ENCODE results near the gene BTBD2. TPM values are rescaled to one million over a fixed set of nuclear protein-coding genes. Genes with fewer than 3 reads are reported as not detected.

Gene BTBD2
- total and polyA plus RNA-seq, 2 experiments from 2014 or later = 126 to 155 TPM

- peaks cover 5% of the 10 kb centered on the region for H3K4me1 ChIP-seq (ENCODE audit: low read depth)
- H3K36me3 ChIP-seq = no peaks in the 10 kb centered on the region
- H3K4me3 ChIP-seq = no peak overlapping the region
- no peaks in the 10 kb centered on the region for H3K9me3 ChIP-seq (ENCODE audit: low read depth)
- no peaks in the 10 kb centered on the region for H3K27me3 ChIP-seq
- H3K27ac ChIP-seq = no peak overlapping the region
- DNase-seq (ENCODE audit: low read depth in 1 of 2, low spot score in 1 of 2) = no peak
- TF ChIP-seq CTCF (IDR thresholded peaks at IDR 0.05; ENCODE audit: low read depth, low read length) = no peak
Measured at GRCh38 chr19:1947651-1948209, 67.8 kb downstream of the BTBD2 start.

GRCh38 chr19:1945899-1946298 lies 69.6 kb downstream of the BTBD2 start:
- Histone ChIP-seq H3K27ac (no peak overlapping the region), H3K4me3 (no peak overlapping the region), H3K36me3 (no peaks in the 10 kb centered on the region), H3K4me1 (ENCODE audit: low read depth) (peaks cover 10% of the 10 kb centered on the region), H3K27me3 (no peaks in the 10 kb centered on the region), H3K9me3 (ENCODE audit: low read depth) (no peaks in the 10 kb centered on the region)
- DNase-seq (ENCODE audit: low read depth in 1 of 2, low spot score in 1 of 2) = peak; percentile 29 to 56
- peak; percentile 55 for TF ChIP-seq CTCF (IDR thresholded peaks at IDR 0.05; ENCODE audit: low read depth, low read length)

- Histone ChIP-seq H3K4me1 (ENCODE audit: low read depth) (peaks cover 10% of the 10 kb centered on the region), H3K27me3 (no peaks in the 10 kb centered on the region), H3K36me3 (no peaks in the 10 kb centered on the region), H3K27ac (no peak overlapping the region), H3K9me3 (ENCODE audit: low read depth) (no peaks in the 10 kb centered on the region), H3K4me3 (no peak overlapping the region)
- TF ChIP-seq CTCF (IDR thresholded peaks at IDR 0.05; ENCODE audit: low read depth, low read length) = no peak
- DNase-seq (ENCODE audit: low read depth in 1 of 2, low spot score in 1 of 2) = no peak
Measured at GRCh38 chr19:1944916-1945561, 70.5 kb downstream of the BTBD2 start.

- Histone ChIP-seq H3K4me1 (ENCODE audit: low read depth) (peaks cover 14% of the 10 kb centered on the region), H3K27me3 (no peaks in the 10 kb centered on the region), H3K36me3 (no peaks in the 10 kb centered on the region), H3K9me3 (ENCODE audit: low read depth) (no peaks in the 10 kb centered on the region), H3K27ac (no peak overlapping the region), H3K4me3 (no peak overlapping the region)
- no peak for TF ChIP-seq CTCF (IDR thresholded peaks at IDR 0.05; ENCODE audit: low read depth, low read length)
- no peak for DNase-seq (ENCODE audit: low read depth in 1 of 2, low spot score in 1 of 2)
Measured at GRCh38 chr19:1944088-1944915, 71.2 kb downstream of the BTBD2 start.

- H3K4me1 ChIP-seq (ENCODE audit: low read depth) = peaks cover 14% of the 10 kb centered on the region
- DNase-seq (ENCODE audit: low read depth in 1 of 2, low spot score in 1 of 2) = no peak
- H3K9me3 ChIP-seq (ENCODE audit: low read depth) = no peaks in the 10 kb centered on the region
- H3K36me3 ChIP-seq = no peaks in the 10 kb centered on the region
- no peak for TF ChIP-seq CTCF (IDR thresholded peaks at IDR 0.05; ENCODE audit: low read depth, low read length)
- H3K27ac ChIP-seq = no peak overlapping the region
- H3K27me3 ChIP-seq = no peaks in the 10 kb centered on the region
- H3K4me3 ChIP-seq = no peak overlapping the region
Measured at GRCh38 chr19:1943661-1944087, 71.8 kb downstream of the BTBD2 start.
